Tongue (tissue), 2 donors: ENCODE measurements around the gene USP49. TPM values are rescaled to one million over a fixed set of nuclear protein-coding genes. Genes with fewer than 3 reads are reported as not detected.

Source experiments
- DNase-seq: peaks from one replicate; pipeline ENCODE4 v3.0.0-alpha.2; 2015
- total RNA-seq: library from RNA; depleted of rRNA; stranded (reverse); fragments of >200 nt; gene quantifications from one replicate; pipeline ENCODE4 v1.2.3, GENCODE V29; 2014

USP49 gene
- total RNA-seq, 1 donor from 2014 or later: 4.1 TPM

GRCh38 chr6:41929924-41930323 is 34.7 kb upstream of the USP49 start:
- no peak for DNase-seq

GRCh38 chr6:41927253-41927652 is 32.1 kb upstream of the USP49 start:
- DNase-seq: no peak

- DNase-seq: no peak
These were observed 27.0 kb upstream of the USP49 start for GRCh38 chr6:41922154-41922553.

- DNase-seq: no peak
These were observed 26.5 kb upstream of the USP49 start for GRCh38 chr6:41921712-41921998.

- peak; percentile 98 for DNase-seq
These were observed 25.9 kb upstream of the USP49 start, which contains the start of the genes BYSL and MED20 for GRCh38 chr6:41920921-41921711. Gene BYSL, plus strand, starts transcription at chr6:41921499. Its CDS starts 64 bp downstream, at chr6:41921563. Gene MED20, minus strand, starts transcription at chr6:41921139. Its CDS starts 121 bp downstream, at chr6:41921018.

GRCh38 chr6:41917528-41917927 is 22.4 kb upstream of the USP49 start:
- DNase-seq: no peak

GRCh38 chr6:41914869-41915530 is 19.8 kb upstream of the USP49 start:
- DNase-seq: no peak

- DNase-seq: no peak
These were observed 19.2 kb upstream of the USP49 start for GRCh38 chr6:41914343-41914742.

GRCh38 chr6:41909727-41910126 is 14.6 kb upstream of the USP49 start:
- DNase-seq: no peak

GRCh38 chr6:41901882-41902519 is 6.8 kb upstream of the USP49 start:
- peak; percentile 21 for DNase-seq

GRCh38 chr6:41900861-41901260 is 5.7 kb upstream of the USP49 start:
- no peak for DNase-seq

- no peak for DNase-seq
These were observed 1.1 kb upstream of the USP49 start for GRCh38 chr6:41896281-41896680.

GRCh38 chr6:41894366-41895299 is 542 bp downstream of the USP49 start:
- DNase-seq: peak; percentile 20

- DNase-seq: no peak
These were observed 2.1 kb downstream of the USP49 start for GRCh38 chr6:41892921-41893564.

- DNase-seq: no peak
These were observed 7.8 kb downstream of the USP49 start for GRCh38 chr6:41887331-41887751.

GRCh38 chr6:41885930-41886329 is 9.2 kb downstream of the USP49 start:
- no peak for DNase-seq

- no peak for DNase-seq
These were observed 10.2 kb downstream of the USP49 start for GRCh38 chr6:41884957-41885356.

GRCh38 chr6:41881506-41881905 is 13.7 kb downstream of the USP49 start:
- no peak for DNase-seq

GRCh38 chr6:41878961-41879405 is 16.2 kb downstream of the USP49 start:
- DNase-seq: no peak

- no peak for DNase-seq
These were observed 16.9 kb downstream of the USP49 start for GRCh38 chr6:41878246-41878645.

GRCh38 chr6:41877051-41877680 is 18.0 kb downstream of the USP49 start:
- DNase-seq: no peak
